Activated CD4-positive, CD25-positive, alpha-beta regulatory T cell treated with anti-CD3 and anti-CD28 coated beads, Interleukin-2, amount 50 U/mL, for 16 hours (primary cell): Measurements from ENCODE around the gene EPSTI1.
"Not testable (repeated sequence)": the region's sequence is repeated elsewhere in the genome, so short reads cannot be mapped to it uniquely, and the experiment has no call there.

Source experiments
- DNase-seq: peaks from one replicate; pipeline ENCODE4 v3.0.0-alpha.2; 2020; ENCODE audit warnings: low read depth, low spot score

Gene EPSTI1

GRCh38 chr13:42894765-42895243 is 97.2 kb downstream of the EPSTI1 start:
- no peak for DNase-seq

- no peak for DNase-seq
Observed at GRCh38 chr13:42893214-42893671, 98.8 kb downstream of the EPSTI1 start.

- no peak for DNase-seq
Observed at GRCh38 chr13:42892760-42893159, 99.3 kb downstream of the EPSTI1 start.

- DNase-seq: no peak
Observed at GRCh38 chr13:42891591-42891990, 100.5 kb downstream of the EPSTI1 start.

- no peak for DNase-seq
Observed at GRCh38 chr13:42885325-42885724, 106.7 kb downstream of the EPSTI1 start.

GRCh38 chr13:42883771-42884467 is 108.1 kb downstream of the EPSTI1 start:
- no peak for DNase-seq

GRCh38 chr13:42883142-42883541 is 108.9 kb downstream of the EPSTI1 start:
- no peak for DNase-seq

- DNase-seq: no peak
Observed at GRCh38 chr13:42880056-42880605, 111.9 kb downstream of the EPSTI1 start.

- no peak for DNase-seq
Observed at GRCh38 chr13:42878721-42879120, 113.3 kb downstream of the EPSTI1 start.

- DNase-seq: no peak
Observed at GRCh38 chr13:42876887-42877545, 115.0 kb downstream of the EPSTI1 start.

- no peak for DNase-seq
Observed at GRCh38 chr13:42876270-42876714, 115.7 kb downstream of the EPSTI1 start.

GRCh38 chr13:42875475-42876269 is 116.4 kb downstream of the EPSTI1 start:
- DNase-seq: no peak

GRCh38 chr13:42874221-42874620 is 117.8 kb downstream of the EPSTI1 start:
- DNase-seq: no peak

- DNase-seq: no peak
Observed at GRCh38 chr13:42873081-42873480, 119.0 kb downstream of the EPSTI1 start.

GRCh38 chr13:42867232-42867631 is 124.8 kb downstream of the EPSTI1 start:
- no peak for DNase-seq

- DNase-seq: no peak
Observed at GRCh38 chr13:42865768-42866102, 126.3 kb downstream of the EPSTI1 start.

- no peak for DNase-seq
Observed at GRCh38 chr13:42864952-42865767, 126.9 kb downstream of the EPSTI1 start.

GRCh38 chr13:42862370-42862769 is 129.7 kb downstream of the EPSTI1 start:
- DNase-seq: not testable (repeated sequence)

GRCh38 chr13:42860485-42860884 is 131.6 kb downstream of the EPSTI1 start:
- no peak for DNase-seq

- no peak for DNase-seq
Observed at GRCh38 chr13:42859760-42860159, 132.3 kb downstream of the EPSTI1 start.

GRCh38 chr13:42855410-42855809 is 136.6 kb downstream of the EPSTI1 start:
- no peak for DNase-seq
